B cell (primary cell): Measurements from ENCODE around the gene ATP13A1. TPM values are rescaled to one million over a fixed set of nuclear protein-coding genes. Genes with fewer than 3 reads are reported as not detected.

ENCODE experiments used
- ATAC-seq: fragments of 200-7000 bp; cut with Tn5 transposase; one replicate; pipeline ENCODE4 v1.10.0; 2021; ENCODE audit warnings: low read depth, mild to moderate bottlenecking, moderate number of reproducible peaks, moderate library complexity
- CTCF ChIA-PET: fragments of 350-600 bp; sonication (Branson Sonifier 250); formaldehyde crosslinking; loops from one replicate; lab custom pipeline; 2021; ENCODE audit warnings: antibody characterized with exemption, inconsistent platforms; lab: Charles Lee
- POLR2A ChIA-PET: fragments of 350-600 bp; sonication (Branson Sonifier 250); formaldehyde crosslinking; loops from one replicate; lab custom pipeline; 2021; ENCODE audit warnings: antibody characterized with exemption; lab: Charles Lee
- DNase-seq: peaks from one replicate; pipeline ENCODE4 v3.0.0; 2013
- H2AFZ ChIP-seq: 2 replicates; pipeline ENCODE4 v1.6.1; 2012; ENCODE audit warnings: mild to moderate bottlenecking, low read depth, low read length; ENCODE audit not compliant: insufficient read depth, poor library complexity, severe bottlenecking
- H3K27ac ChIP-seq, 2 donors: 1 replicate in 1 of 2; 2 replicates in 1 of 2; pipeline ENCODE4 v1.5.1; 2012 to 2013; ENCODE audit warnings: low read length in 2 of 2, mild to moderate bottlenecking in 2 of 2, moderate library complexity in 1 of 2
- H3K27me3 ChIP-seq, 4 experiments: fragments of 200-600 bp in 1 of 4; sonication (generic) in 1 of 4; replicated peaks in 1 of 4; 1 replicate in 2 of 4; 2 replicates in 2 of 4; pipeline versions ENCODE4 v1.6.1 to v1.7.0; 2013 to 2016; ENCODE audit warnings: low read length in 3 of 4, mild to moderate bottlenecking in 2 of 4, mixed read lengths in 1 of 4, moderate library complexity in 1 of 4; ENCODE audit not compliant: insufficient read depth in 4 of 4, control insufficient read depth in 3 of 4; ENCODE audit errors: control extremely low read depth in 1 of 4
- H3K36me3 ChIP-seq, 2 experiments: replicated peaks in 1 of 2; 1 replicate in 1 of 2; 2 replicates in 1 of 2; pipeline versions ENCODE4 v1.6.1 to v1.7.1; 2013; ENCODE audit warnings: low read length in 1 of 2; ENCODE audit not compliant: insufficient read depth in 2 of 2, control insufficient read depth in 1 of 2; ENCODE audit errors: control extremely low read depth in 1 of 2, extremely low read depth in 1 of 2
- H3K4me1 ChIP-seq, 2 donors: fragments of 200-600 bp in 1 of 2; sonication (generic) in 1 of 2; 1 replicate in 1 of 2; 2 replicates in 1 of 2; pipeline versions ENCODE4 v1.5.1 to v1.6.1; 2013 to 2017; ENCODE audit warnings: low read length in 2 of 2; ENCODE audit not compliant: control insufficient read depth in 2 of 2, insufficient read depth in 2 of 2
- H3K4me2 ChIP-seq: replicated peaks from 2 replicates; pipeline ENCODE3; 2012; ENCODE audit warnings: mild to moderate bottlenecking, low read depth, low read length; ENCODE audit not compliant: poor library complexity, severe bottlenecking
- H3K4me3 ChIP-seq, 5 experiments: fragments of 200-600 bp in 1 of 5; sonication (generic) in 1 of 5; 1 replicate in 3 of 5; 2 replicates in 2 of 5; pipeline versions ENCODE4 v1.5.1 to v1.7.0; 2011 to 2016; ENCODE audit warnings: low read length in 4 of 5, mild to moderate bottlenecking in 4 of 5, low read depth in 2 of 5, control low read depth in 1 of 5, moderate library complexity in 1 of 5; ENCODE audit not compliant: insufficient read depth in 1 of 5; ENCODE audit errors: control extremely low read depth in 1 of 5, extremely low read depth in 1 of 5
- H3K79me2 ChIP-seq: fragments of 200-600 bp; sonication (generic); one replicate; pipeline ENCODE4 v1.6.0; 2016; ENCODE audit warnings: low read length; ENCODE audit not compliant: control insufficient read depth, insufficient read depth
- H3K9ac ChIP-seq: fragments of 200-600 bp; sonication (generic); 2 replicates; pipeline ENCODE4 v1.6.1; 2017; ENCODE audit warnings: mild to moderate bottlenecking, low read length, moderate library complexity
- H3K9me3 ChIP-seq, 3 donors: one replicate each; pipeline versions ENCODE4 v1.6.1 to v1.7.1; 2013; ENCODE audit warnings: low read length in 2 of 3; ENCODE audit not compliant: control insufficient read depth in 2 of 3, insufficient read depth in 1 of 3; ENCODE audit errors: control extremely low read depth in 1 of 3
- H4K20me1 ChIP-seq: 2 replicates; pipeline ENCODE4 v1.6.0; 2012; ENCODE audit warnings: mild to moderate bottlenecking, low read length; ENCODE audit not compliant: insufficient read depth, control insufficient read depth, poor library complexity, severe bottlenecking
- H3K27ac Mint-ChIP-seq: one replicate; pipeline ENCODE4 v1.8.0; 2021; ENCODE audit warnings: mixed read lengths
- H3K27me3 Mint-ChIP-seq: one replicate; pipeline ENCODE4 v1.8.0; 2021; ENCODE audit warnings: mixed read lengths
- H3K4me1 Mint-ChIP-seq: one replicate; pipeline ENCODE4 v1.8.0; 2021; ENCODE audit warnings: mixed read lengths
- H3K4me3 Mint-ChIP-seq: one replicate; pipeline ENCODE4 v1.8.0; 2021; ENCODE audit warnings: mixed read lengths
- H3K9me3 Mint-ChIP-seq: one replicate; pipeline ENCODE4 v1.8.0; 2022; ENCODE audit warnings: mixed read lengths; ENCODE audit not compliant: insufficient read depth
- EZH2 ChIP-seq: IDR thresholded peaks from 2 replicates; pipeline ENCODE4 v1.6.1; 2012; ENCODE audit warnings: borderline replicate concordance, low read depth, mild to moderate bottlenecking, moderate library complexity, low read length; ENCODE audit not compliant: insufficient read depth, poor library complexity, severe bottlenecking
- WGBS: methylation state at CpG from one replicate; pipeline ENCODE4 v1.1.5; 2013; ENCODE audit warnings: missing lambda C conversion rate; ENCODE audit not compliant: insufficient coverage; 5-methylcytosine and 5-hydroxymethylcytosine counted together
- intact Hi-C: fragments of 100-400 bp; cut with micrococcal nuclease; formaldehyde crosslinking; loops from one replicate; pipeline ENCODE4 v1.10.0; 2022
- polyA plus RNA-seq: library from polyadenylated mRNA; depleted of rRNA; stranded (reverse); fragments of >200 nt; gene quantifications from 2 replicates; pipeline ENCODE4 v1.2.3, GENCODE V29; 2012
- total RNA-seq, 2 donors: library from RNA; stranded (reverse); fragments of 120-200 nt in 1 of 2; gene quantifications; 1 replicate in 1 of 2; 2 replicates in 1 of 2; pipeline versions ENCODE4 v1.2.3 to v1.2.4, GENCODE V29; 2013 to 2022
- TF ChIP-seq, protein P1 (sequence below): fragments of 200-600 bp; IDR thresholded peaks from one replicate; pipeline ENCODE4 v1.8.0; 2022; ENCODE audit warnings: antibody characterized with exemption, mild to moderate bottlenecking

The ATP13A1 gene
- total and polyA plus RNA-seq, 2 donors (not counting 1 experiment from before 2014, with no cell fraction given): 156 to 277 TPM

DNA sequence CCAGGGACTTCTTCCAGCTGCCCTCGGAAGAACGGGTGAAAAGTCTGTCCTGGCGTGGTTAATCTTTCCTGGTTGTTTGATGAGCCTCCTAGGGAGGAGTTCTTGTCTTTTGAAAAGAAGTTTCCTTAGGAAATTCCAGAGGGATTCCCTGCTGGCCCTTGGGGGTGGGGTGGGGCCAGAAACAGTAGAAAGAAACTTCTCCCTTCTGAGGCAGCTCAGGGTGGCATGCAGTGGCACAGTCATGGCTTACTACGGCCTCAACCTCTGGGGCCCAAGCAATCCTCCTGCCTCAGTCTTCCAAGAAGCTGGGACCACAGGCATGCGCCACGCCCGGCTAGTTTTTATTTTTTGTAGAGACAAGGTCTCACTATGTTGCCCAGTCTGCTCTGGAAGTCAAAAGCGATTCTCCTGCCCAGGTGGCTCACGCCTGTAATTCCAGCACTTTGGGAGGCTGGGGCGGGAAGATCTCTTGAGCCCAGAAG, 6.6 kb upstream of the ATP13A1 start:
- TF ChIP-seq, protein P1, sequence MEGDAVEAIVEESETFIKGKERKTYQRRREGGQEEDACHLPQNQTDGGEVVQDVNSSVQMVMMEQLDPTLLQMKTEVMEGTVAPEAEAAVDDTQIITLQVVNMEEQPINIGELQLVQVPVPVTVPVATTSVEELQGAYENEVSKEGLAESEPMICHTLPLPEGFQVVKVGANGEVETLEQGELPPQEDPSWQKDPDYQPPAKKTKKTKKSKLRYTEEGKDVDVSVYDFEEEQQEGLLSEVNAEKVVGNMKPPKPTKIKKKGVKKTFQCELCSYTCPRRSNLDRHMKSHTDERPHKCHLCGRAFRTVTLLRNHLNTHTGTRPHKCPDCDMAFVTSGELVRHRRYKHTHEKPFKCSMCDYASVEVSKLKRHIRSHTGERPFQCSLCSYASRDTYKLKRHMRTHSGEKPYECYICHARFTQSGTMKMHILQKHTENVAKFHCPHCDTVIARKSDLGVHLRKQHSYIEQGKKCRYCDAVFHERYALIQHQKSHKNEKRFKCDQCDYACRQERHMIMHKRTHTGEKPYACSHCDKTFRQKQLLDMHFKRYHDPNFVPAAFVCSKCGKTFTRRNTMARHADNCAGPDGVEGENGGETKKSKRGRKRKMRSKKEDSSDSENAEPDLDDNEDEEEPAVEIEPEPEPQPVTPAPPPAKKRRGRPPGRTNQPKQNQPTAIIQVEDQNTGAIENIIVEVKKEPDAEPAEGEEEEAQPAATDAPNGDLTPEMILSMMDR: no peak
- no peak for TF ChIP-seq EZH2
- Histone ChIP-seq H2AFZ (no peak overlapping the region), H3K27me3 (no peaks in the 10 kb centered on the region), H3K9ac (peak overlapping the region; percentile 95), H3K79me2 (peaks cover 66% of the 10 kb centered on the region), H3K9me3 (peaks cover 0 to 23% (median 0%) of the 10 kb centered on the region in 3 donors), H3K27ac (peak overlapping the region in 1 of 2 donors; percentile 91), H3K36me3 (peaks cover 4 to 22% of the 10 kb centered on the region in 2 experiments), H3K4me1 (peaks cover 31 to 46% of the 10 kb centered on the region in 2 donors), H3K4me2 (peak overlapping the region; percentile 92), H3K4me3 (peak overlapping the region; percentile 62 to 98 (median 96)), H4K20me1 (peaks cover 13% of the 10 kb centered on the region)
- DNase-seq (no peak), ATAC-seq (no peak)
- CTCF ChIA-PET: interaction anchor here (1.2 kb wide), 1 partner anchor 289 kb away, joined by 5 read pairs; no protein-coding TSS in a partner anchor
- 87% methylated on average over 9 of the region's 10 CpGs for WGBS
- H3K4me1 Mint-ChIP-seq: peaks cover 43% of the 10 kb centered on the region
- peak overlapping the region; percentile 99 for H3K27ac Mint-ChIP-seq
- intact Hi-C loops: no loop called here
- POLR2A ChIA-PET: interaction anchor here (0.7 to 1.6 kb wide), 4 partner anchors 8 to 152 kb away, joined by 3 to 9 read pairs (median 3); partner anchors contain the start of gene ZNF506
- H3K4me3 Mint-ChIP-seq: peak overlapping the region; percentile 99
- no peaks in the 10 kb centered on the region for H3K27me3 Mint-ChIP-seq
- H3K9me3 Mint-ChIP-seq: no peaks in the 10 kb centered on the region
